ENCODE measurements around the gene MISP.

GRCh38 chr19:808423-808775 lies 57.5 kb downstream of the MISP start:
- TF ChIP-seq POLR2A (IDR thresholded peaks at IDR 0.05), result no peak
- no peak for TF ChIP-seq POLR2AphosphoS5 (IDR thresholded peaks at IDR 0.05)
